ENCODE data around the gene EPS8L3. TPM values are rescaled to one million over a fixed set of nuclear protein-coding genes. Genes with fewer than 3 reads are reported as not detected.
"Not testable (repeated sequence)": the region's sequence is repeated elsewhere in the genome, so short reads cannot be mapped to it uniquely, and the experiment has no call there.

EPS8L3 gene
- polyA plus RNA-seq, 1 donor from 2014 or later = not detected

DNA sequence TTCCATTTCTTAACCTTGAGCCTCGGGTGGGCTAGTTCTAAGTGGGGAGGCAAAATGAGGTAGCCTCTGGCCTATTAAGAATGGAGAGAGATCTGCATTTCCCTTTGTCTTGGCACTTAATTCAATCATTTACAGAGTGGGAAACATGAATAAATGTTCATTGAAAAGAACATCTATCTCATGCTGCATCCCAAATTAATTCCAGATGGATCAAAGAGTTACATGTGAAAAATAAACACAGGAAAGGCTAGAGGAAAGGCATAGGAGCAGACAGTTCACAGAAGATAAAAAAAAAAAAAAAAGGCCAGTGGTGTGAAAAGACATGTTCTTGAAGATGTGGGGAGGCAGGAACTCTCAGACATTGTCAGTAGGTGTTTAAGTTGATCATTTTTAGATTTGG, 35.7 kb upstream of the EPS8L3 start:
- Histone ChIP-seq H3K9ac (ENCODE audit: low read length) (no peak overlapping the region), H3K9me2 (ENCODE audit: insufficient read depth, low read length) (no peaks in the 10 kb centered on the region), H4K20me1 (ENCODE audit: insufficient read depth) (no peaks in the 10 kb centered on the region), H3K27me3 (ENCODE audit: insufficient read depth, low read depth, low read length) (no peaks in the 10 kb centered on the region), H3K4me2 (ENCODE audit: low read length) (no peak overlapping the region), H3K27ac (ENCODE audit: low read length) (no peak overlapping the region), H2AFZ (ENCODE audit: low read depth, low read length) (no peak overlapping the region), H3K9me3 (ENCODE audit: low read length) (no peaks in the 10 kb centered on the region), H3K36me3 (ENCODE audit: insufficient read depth, low read length) (no peaks in the 10 kb centered on the region), H3K4me3 (ENCODE audit: low read length) (no peak overlapping the region), H3K79me2 (replicated peaks; ENCODE audit: insufficient read depth, low read length) (no peaks in the 10 kb centered on the region), H3F3A (ENCODE audit: insufficient read depth, low read length, poor library complexity, severe bottlenecking) (no peaks in the 10 kb centered on the region)
- TF ChIP-seq, protein P1, sequence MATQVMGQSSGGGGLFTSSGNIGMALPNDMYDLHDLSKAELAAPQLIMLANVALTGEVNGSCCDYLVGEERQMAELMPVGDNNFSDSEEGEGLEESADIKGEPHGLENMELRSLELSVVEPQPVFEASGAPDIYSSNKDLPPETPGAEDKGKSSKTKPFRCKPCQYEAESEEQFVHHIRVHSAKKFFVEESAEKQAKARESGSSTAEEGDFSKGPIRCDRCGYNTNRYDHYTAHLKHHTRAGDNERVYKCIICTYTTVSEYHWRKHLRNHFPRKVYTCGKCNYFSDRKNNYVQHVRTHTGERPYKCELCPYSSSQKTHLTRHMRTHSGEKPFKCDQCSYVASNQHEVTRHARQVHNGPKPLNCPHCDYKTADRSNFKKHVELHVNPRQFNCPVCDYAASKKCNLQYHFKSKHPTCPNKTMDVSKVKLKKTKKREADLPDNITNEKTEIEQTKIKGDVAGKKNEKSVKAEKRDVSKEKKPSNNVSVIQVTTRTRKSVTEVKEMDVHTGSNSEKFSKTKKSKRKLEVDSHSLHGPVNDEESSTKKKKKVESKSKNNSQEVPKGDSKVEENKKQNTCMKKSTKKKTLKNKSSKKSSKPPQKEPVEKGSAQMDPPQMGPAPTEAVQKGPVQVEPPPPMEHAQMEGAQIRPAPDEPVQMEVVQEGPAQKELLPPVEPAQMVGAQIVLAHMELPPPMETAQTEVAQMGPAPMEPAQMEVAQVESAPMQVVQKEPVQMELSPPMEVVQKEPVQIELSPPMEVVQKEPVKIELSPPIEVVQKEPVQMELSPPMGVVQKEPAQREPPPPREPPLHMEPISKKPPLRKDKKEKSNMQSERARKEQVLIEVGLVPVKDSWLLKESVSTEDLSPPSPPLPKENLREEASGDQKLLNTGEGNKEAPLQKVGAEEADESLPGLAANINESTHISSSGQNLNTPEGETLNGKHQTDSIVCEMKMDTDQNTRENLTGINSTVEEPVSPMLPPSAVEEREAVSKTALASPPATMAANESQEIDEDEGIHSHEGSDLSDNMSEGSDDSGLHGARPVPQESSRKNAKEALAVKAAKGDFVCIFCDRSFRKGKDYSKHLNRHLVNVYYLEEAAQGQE (IDR thresholded peaks at IDR 0.05; ENCODE audit: borderline replicate concordance) = no peak
- TF ChIP-seq, protein P2, sequence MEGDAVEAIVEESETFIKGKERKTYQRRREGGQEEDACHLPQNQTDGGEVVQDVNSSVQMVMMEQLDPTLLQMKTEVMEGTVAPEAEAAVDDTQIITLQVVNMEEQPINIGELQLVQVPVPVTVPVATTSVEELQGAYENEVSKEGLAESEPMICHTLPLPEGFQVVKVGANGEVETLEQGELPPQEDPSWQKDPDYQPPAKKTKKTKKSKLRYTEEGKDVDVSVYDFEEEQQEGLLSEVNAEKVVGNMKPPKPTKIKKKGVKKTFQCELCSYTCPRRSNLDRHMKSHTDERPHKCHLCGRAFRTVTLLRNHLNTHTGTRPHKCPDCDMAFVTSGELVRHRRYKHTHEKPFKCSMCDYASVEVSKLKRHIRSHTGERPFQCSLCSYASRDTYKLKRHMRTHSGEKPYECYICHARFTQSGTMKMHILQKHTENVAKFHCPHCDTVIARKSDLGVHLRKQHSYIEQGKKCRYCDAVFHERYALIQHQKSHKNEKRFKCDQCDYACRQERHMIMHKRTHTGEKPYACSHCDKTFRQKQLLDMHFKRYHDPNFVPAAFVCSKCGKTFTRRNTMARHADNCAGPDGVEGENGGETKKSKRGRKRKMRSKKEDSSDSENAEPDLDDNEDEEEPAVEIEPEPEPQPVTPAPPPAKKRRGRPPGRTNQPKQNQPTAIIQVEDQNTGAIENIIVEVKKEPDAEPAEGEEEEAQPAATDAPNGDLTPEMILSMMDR (IDR thresholded peaks at IDR 0.05; ENCODE audit: poor library complexity, severe bottlenecking) = no peak
- TF ChIP-seq SMC3 (conservative IDR thresholded peaks at IDR 0.05; ENCODE audit: poor library complexity) (no peak), EP300 (conservative IDR thresholded peaks at IDR 0.05; ENCODE audit: poor library complexity, severe bottlenecking) (no peak), EZH2 (IDR thresholded peaks at IDR 0.05; ENCODE audit: borderline replicate concordance, insufficient read depth, low read length, poor library complexity, severe bottlenecking) (no peak), TAF1 (IDR thresholded peaks at IDR 0.05; ENCODE audit: low read depth) (no peak), POLR2AphosphoS5 (IDR thresholded peaks at IDR 0.05) (no peak), RAD21 (conservative IDR thresholded peaks at IDR 0.05) (no peak), MXI1 (conservative IDR thresholded peaks at IDR 0.05; ENCODE audit: poor library complexity, severe bottlenecking) (no peak)

DNA sequence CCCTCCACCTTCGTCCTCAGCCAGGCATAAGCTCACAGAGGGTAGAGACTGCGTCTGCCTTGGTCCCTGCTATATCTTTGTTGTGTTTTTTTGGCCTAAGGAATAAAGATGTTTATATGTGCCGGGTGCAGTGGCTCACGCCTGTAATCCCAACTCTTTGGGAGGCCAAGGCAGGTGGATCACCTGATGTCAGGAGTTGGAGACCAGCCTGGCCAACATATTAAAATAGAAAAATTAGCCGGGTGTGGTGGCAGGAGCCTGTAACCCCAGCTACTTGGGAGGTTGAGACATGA, 33.5 kb upstream of the EPS8L3 start:
- H3F3A ChIP-seq (ENCODE audit: insufficient read depth, low read length, poor library complexity, severe bottlenecking); H3K79me2 ChIP-seq (replicated peaks; ENCODE audit: insufficient read depth, low read length); H2AFZ ChIP-seq (ENCODE audit: low read depth, low read length); H3K9ac ChIP-seq (ENCODE audit: low read length); H3K9me2 ChIP-seq (ENCODE audit: insufficient read depth, low read length); H3K4me2 ChIP-seq (ENCODE audit: low read length); H3K9me3 ChIP-seq (ENCODE audit: low read length); H4K20me1 ChIP-seq (ENCODE audit: insufficient read depth); H3K4me3 ChIP-seq (ENCODE audit: low read length); H3K27me3 ChIP-seq (ENCODE audit: insufficient read depth, low read depth, low read length); H3K36me3 ChIP-seq (ENCODE audit: insufficient read depth, low read length); H3K27ac ChIP-seq (ENCODE audit: low read length): not testable (repeated sequence)

All from neural cell (in vitro differentiated cells).